Mesothelial cell of epicardium (in vitro differentiated cells): ENCODE measurements around the gene UBXN10. TPM values are rescaled to one million over a fixed set of nuclear protein-coding genes. Genes with fewer than 3 reads are reported as not detected.

Experiments
- DNase-seq, 2 experiments: peaks; one replicate each; pipeline ENCODE4 v3.0.0; 2021; ENCODE audit warnings: low spot score in 2 of 2; ENCODE audit not compliant: unreplicated experiment in 2 of 2
- H3K27ac Mint-ChIP-seq: 2 replicates; pipeline ENCODE4 v1.8.0; 2021; ENCODE audit warnings: mixed read lengths
- H3K27me3 Mint-ChIP-seq: 2 replicates; pipeline ENCODE4 v1.8.0; 2021; ENCODE audit warnings: low read depth, mixed read lengths
- H3K36me3 Mint-ChIP-seq: 2 replicates; pipeline ENCODE4 v1.8.0; 2021; ENCODE audit warnings: mixed read lengths
- H3K4me1 Mint-ChIP-seq: 2 replicates; pipeline ENCODE4 v1.8.0; 2021; ENCODE audit warnings: mixed read lengths
- H3K4me3 Mint-ChIP-seq: 2 replicates; pipeline ENCODE4 v1.8.0; 2021; ENCODE audit warnings: mild to moderate bottlenecking, moderate library complexity, mixed read lengths
- H3K9me3 Mint-ChIP-seq: 2 replicates; pipeline ENCODE4 v1.8.0; 2021; ENCODE audit warnings: mixed read lengths
- total RNA-seq: library from RNA; stranded (reverse); gene quantifications from 3 replicates; pipeline ENCODE4 v1.2.1, GENCODE V29; 2021
- TF ChIP-seq, protein P1 (sequence below): fragments of 200-600 bp; sonication (generic); IDR thresholded peaks from one replicate; pipeline ENCODE4 v1.5.0; 2021; ENCODE audit warnings: antibody characterized with exemption; ENCODE audit not compliant: unreplicated experiment

Gene UBXN10
- total RNA-seq, 1 donor from 2014 or later = 2.3 TPM

DNA sequence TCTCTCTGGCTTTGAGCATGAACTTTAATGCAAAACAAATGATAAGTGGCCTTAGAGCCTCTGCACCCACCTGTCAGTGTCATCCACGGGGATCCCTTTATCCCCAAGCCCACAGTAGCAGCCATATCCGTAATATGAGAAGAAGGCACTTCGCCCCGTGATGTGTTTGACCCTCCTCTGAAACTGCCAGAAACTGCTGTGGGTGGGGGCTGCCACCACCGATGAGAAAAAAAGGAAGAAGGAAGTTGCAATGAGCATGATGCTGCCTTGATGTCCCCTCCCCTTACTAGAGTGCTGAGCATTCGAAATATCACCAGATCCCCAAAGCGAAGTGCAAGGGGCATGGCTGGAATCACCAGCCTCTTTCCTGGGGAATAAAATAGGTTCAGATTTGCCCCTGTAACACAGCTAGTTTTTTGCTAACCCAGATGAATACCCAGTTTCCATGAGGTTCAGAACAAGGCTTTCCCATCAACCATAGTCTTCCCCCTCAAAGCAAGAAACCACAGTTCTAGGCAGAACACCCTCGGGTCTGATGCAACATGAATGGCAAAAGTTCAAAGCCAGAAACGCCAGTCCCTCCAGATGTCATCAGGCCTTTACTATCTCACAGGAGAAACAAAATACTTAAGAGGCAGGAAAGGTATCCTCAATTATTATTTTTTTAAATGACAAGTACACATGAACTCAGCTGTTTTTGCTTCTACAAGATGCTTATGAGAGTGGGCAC lies 10.8 kb upstream of the UBXN10 start:
- H3K27me3 Mint-ChIP-seq = peaks cover 11% of the 10 kb centered on the region
- H3K27ac Mint-ChIP-seq = no peak overlapping the region
- peaks cover 9% of the 10 kb centered on the region for H3K4me1 Mint-ChIP-seq
- peaks cover 3% of the 10 kb centered on the region for H3K9me3 Mint-ChIP-seq
- H3K4me3 Mint-ChIP-seq = no peak overlapping the region
- no peaks in the 10 kb centered on the region for H3K36me3 Mint-ChIP-seq
- TF ChIP-seq, protein P1, sequence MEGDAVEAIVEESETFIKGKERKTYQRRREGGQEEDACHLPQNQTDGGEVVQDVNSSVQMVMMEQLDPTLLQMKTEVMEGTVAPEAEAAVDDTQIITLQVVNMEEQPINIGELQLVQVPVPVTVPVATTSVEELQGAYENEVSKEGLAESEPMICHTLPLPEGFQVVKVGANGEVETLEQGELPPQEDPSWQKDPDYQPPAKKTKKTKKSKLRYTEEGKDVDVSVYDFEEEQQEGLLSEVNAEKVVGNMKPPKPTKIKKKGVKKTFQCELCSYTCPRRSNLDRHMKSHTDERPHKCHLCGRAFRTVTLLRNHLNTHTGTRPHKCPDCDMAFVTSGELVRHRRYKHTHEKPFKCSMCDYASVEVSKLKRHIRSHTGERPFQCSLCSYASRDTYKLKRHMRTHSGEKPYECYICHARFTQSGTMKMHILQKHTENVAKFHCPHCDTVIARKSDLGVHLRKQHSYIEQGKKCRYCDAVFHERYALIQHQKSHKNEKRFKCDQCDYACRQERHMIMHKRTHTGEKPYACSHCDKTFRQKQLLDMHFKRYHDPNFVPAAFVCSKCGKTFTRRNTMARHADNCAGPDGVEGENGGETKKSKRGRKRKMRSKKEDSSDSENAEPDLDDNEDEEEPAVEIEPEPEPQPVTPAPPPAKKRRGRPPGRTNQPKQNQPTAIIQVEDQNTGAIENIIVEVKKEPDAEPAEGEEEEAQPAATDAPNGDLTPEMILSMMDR = no peak
- no peak for DNase-seq

DNA sequence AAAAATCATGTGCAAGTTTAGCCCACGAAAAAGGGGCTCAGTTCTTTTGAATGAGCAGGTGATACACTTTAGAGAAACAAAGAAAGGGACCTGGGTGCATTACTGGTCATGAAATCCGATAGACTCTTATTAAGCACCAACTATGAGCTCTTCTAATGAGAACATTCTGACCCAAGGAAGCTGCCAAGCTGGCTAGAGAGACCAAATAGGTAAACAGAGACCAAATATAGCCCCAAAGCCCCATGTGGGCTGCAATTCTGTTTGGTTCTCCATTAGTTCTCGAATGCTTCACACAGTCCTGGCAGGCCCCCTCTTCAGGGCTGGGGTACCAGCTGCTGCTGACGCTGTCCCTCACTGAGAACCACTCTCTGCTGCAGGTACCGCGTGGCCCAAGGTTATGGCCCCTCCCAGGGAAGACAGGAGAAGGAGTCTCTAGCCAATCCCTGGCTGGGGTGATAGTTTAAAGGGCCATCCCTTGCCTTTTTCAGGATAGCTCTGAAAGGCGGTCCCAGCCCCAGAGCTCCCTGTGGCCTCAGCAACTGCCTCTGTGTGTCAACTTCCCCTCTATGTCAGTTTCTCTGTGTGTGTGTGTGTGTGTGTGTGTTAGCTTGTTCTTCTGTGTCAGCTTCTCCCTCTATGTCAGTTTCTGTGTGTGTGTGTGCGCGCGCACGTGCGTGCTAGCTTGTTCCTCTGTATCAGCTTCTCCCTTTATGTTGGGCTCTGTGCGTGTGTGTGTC lies 7.1 kb upstream of the UBXN10 start:
- no peak overlapping the region for H3K27ac Mint-ChIP-seq

DNA sequence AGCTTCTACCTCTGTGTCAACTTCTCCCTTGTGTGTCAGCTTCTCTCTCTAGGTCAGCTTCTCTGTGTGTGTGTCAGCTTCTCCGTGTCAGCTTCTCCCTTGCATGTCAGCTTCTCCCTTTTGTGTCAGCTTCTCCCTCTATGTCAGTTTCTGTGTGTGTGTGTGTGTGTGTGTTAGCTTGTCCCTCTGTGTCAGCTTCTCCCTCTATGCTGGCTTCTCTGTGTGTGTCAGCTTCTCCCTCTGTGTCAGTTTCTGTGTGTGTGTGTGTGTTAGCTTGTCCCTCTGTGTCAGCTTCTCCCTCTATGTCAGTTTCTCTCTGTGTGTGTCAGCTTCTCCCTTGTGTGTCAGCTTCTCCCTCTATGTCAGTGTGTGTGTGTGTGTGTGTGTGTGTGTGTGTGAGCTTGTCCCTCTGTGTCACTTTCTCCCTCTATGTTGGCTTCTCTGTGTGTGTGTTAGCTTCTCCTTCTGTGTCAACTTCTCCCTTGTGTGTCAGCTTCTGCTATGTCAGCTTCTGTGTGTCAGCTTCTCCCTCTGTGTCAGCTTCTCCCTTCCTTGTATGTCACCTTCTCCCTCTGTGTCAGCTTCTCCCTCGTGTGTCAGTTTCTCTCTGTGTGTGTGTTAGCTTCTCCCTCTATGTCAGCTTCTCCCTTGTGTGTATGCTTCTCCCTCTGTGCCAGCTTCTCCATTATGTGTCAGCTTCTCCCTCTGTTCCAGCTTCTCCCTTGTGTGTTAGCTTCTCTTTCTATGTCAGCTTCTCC lies 6.3 kb upstream of the UBXN10 start:
- Mint-ChIP-seq H3K9me3 (peaks cover 4% of the 10 kb centered on the region), H3K36me3 (no peaks in the 10 kb centered on the region), H3K4me3 (no peak overlapping the region), H3K27me3 (peaks cover 13% of the 10 kb centered on the region), H3K27ac (no peak overlapping the region), H3K4me1 (peaks cover 14% of the 10 kb centered on the region)
- no peak for DNase-seq
- TF ChIP-seq, protein P1 = no peak

More for the DNA sequence above, 7.1 kb upstream of the UBXN10 start:
- no peak for DNase-seq
- Mint-ChIP-seq H3K4me1 (peaks cover 11% of the 10 kb centered on the region), H3K4me3 (no peak overlapping the region), H3K27me3 (peaks cover 11% of the 10 kb centered on the region), H3K9me3 (peaks cover 4% of the 10 kb centered on the region), H3K36me3 (no peaks in the 10 kb centered on the region)
- TF ChIP-seq, protein P1 = no peak

DNA sequence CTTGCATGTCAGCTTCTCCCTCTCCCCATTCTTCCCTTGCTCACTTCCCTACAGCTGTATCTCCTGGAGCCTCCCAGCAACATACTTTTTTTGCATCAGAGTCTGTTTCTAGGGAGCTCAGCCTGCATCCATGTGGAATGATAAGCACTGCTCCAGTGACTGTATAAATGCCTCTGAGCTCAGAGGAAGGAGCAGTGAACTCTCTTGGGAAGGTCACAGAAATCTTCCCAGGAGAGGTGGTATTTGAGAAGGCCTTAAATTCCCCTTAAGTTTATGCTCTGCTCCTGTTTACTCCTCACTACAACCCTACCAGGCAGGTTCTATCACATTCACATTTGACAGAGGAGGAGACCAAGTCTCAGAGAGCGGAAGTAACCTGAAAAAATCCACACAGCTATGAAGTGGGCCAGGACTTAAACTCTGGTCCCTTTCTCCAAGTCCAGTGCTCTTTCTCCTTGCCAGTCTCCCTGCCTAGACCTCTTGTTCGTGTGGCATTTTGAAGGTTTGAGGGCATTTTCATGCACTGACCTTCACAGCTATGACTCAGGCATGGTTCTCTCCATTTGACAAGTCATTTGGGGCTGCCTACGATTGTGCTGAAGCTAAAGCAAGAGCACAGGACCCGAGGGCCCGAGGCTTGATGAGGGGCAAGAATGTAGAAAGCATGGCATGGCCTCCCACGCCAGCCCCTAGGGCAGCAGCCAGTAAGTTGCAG lies 5.6 kb upstream of the UBXN10 start:
- TF ChIP-seq, protein P1 = no peak
- Mint-ChIP-seq H3K27ac (no peak overlapping the region), H3K4me1 (peaks cover 19% of the 10 kb centered on the region), H3K27me3 (peaks cover 13% of the 10 kb centered on the region), H3K4me3 (no peak overlapping the region), H3K9me3 (peaks cover 4% of the 10 kb centered on the region), H3K36me3 (no peaks in the 10 kb centered on the region)
- no peak for DNase-seq

DNA sequence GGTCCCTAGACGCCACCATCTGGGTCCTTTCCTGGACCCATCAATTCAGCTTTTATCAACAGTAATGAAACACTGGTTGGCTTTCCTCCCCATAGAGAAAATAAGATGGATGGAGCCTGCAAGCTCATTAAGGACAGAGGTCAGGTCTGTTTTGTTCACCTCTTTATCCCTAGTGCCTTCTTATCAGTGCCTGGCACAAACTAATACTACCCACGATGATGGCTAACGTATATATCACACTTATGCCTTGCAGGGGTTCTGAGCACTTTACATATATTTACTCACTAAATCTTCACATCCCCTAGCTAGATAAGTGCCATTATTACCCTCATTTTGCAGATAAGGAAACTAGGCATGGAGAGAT lies 5.1 kb upstream of the UBXN10 start:
- Mint-ChIP-seq H3K27me3 (peaks cover 13% of the 10 kb centered on the region), H3K36me3 (no peaks in the 10 kb centered on the region), H3K4me3 (no peak overlapping the region), H3K9me3 (peaks cover 4% of the 10 kb centered on the region), H3K27ac (no peak overlapping the region), H3K4me1 (peaks cover 21% of the 10 kb centered on the region)
- no peak for DNase-seq
- TF ChIP-seq, protein P1 = no peak
